Measurements from ENCODE around the gene CERS4.

Gene CERS4

GRCh38 chr19:8308891-8309291, 99.7 kb downstream of the CERS4 start:
- no peak for DNase-seq
- Histone ChIP-seq H3K4me2 (ENCODE audit: low read depth, low read length) (peak overlapping the region; percentile 94), H3K4me3 (ENCODE audit: low read length) (peak overlapping the region; percentile 83), H3K9ac (ENCODE audit: low read length) (no peak overlapping the region), H3K27ac (ENCODE audit: low read length) (no peak overlapping the region), H4K20me1 (ENCODE audit: insufficient read depth, low read length) (no peaks in the 10 kb centered on the region), H3K9me3 (replicated peaks; ENCODE audit: insufficient read depth, low read length) (no peaks in the 10 kb centered on the region), H3K27me3 (replicated peaks; ENCODE audit: insufficient read depth, low read length) (no peaks in the 10 kb centered on the region), H3K79me2 (ENCODE audit: low read length) (peaks cover 47% of the 10 kb centered on the region), H3F3A (ENCODE audit: insufficient read depth, low read length) (peaks cover 3% of the 10 kb centered on the region; the same call in 1 of the 2 replicates), H3K9me2 (replicated peaks; ENCODE audit: insufficient read depth, low read length) (no peaks in the 10 kb centered on the region), H2AFZ (ENCODE audit: low read length) (no peak overlapping the region), H3K36me3 (replicated peaks; ENCODE audit: insufficient read depth, low read length) (peaks cover 8% of the 10 kb centered on the region), H3K4me1 (ENCODE audit: low read length) (peaks cover 6% of the 10 kb centered on the region)
- TF ChIP-seq EZH2phosphoT487 (IDR thresholded peaks at IDR 0.05; ENCODE audit: low read length) (no peak), EZH2 (optimal IDR thresholded peaks at IDR 0.05; ENCODE audit: low read depth, low read length) (no peak)
- TF ChIP-seq, protein P1, sequence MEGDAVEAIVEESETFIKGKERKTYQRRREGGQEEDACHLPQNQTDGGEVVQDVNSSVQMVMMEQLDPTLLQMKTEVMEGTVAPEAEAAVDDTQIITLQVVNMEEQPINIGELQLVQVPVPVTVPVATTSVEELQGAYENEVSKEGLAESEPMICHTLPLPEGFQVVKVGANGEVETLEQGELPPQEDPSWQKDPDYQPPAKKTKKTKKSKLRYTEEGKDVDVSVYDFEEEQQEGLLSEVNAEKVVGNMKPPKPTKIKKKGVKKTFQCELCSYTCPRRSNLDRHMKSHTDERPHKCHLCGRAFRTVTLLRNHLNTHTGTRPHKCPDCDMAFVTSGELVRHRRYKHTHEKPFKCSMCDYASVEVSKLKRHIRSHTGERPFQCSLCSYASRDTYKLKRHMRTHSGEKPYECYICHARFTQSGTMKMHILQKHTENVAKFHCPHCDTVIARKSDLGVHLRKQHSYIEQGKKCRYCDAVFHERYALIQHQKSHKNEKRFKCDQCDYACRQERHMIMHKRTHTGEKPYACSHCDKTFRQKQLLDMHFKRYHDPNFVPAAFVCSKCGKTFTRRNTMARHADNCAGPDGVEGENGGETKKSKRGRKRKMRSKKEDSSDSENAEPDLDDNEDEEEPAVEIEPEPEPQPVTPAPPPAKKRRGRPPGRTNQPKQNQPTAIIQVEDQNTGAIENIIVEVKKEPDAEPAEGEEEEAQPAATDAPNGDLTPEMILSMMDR (IDR thresholded peaks at IDR 0.05; ENCODE audit: low read length): no peak

DNA sequence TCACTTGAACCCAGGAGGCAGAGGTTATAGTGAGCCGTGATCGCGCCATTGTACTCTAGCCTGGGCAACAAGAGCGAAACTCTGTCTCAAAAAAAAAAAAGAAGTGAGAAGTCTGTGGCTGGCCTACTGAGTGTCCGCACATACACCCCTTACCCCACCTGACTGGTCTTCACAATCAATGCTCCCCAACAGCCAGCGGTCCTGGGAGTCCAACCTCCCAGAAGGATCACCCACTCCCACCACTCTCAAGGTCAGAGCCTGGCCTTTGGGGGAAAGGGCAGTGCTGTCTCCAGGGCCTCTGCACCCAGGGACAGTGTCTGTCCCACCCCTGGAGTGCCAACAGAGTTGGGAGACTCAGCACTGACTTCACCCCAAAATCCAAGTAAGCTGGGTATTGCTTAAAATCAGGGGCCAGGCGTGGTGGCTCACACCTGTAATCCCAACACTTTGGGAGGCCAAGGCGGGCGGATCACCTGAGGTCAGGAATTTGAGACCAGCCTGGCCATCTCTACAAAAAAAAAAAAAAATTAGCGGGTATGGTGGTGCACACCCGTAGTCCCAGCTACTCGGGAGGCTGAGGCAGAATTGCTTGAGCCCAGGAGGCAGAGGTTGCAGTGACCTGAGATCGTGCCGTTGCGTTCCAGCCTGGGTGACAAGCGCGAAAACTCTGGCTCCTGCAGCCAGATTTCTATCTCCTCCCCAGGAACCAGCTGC, 101.3 kb downstream of the CERS4 start:
- H3K27me3 ChIP-seq (replicated peaks; ENCODE audit: insufficient read depth, low read length): no peaks in the 10 kb centered on the region
- H4K20me1 ChIP-seq (ENCODE audit: insufficient read depth, low read length): no peaks in the 10 kb centered on the region
- TF ChIP-seq EZH2phosphoT487 (IDR thresholded peaks at IDR 0.05; ENCODE audit: low read length) (no peak), EZH2 (optimal IDR thresholded peaks at IDR 0.05; ENCODE audit: low read depth, low read length) (no peak)
- TF ChIP-seq, protein P1 (IDR thresholded peaks at IDR 0.05; ENCODE audit: low read length): no peak
- H3K27ac ChIP-seq (ENCODE audit: low read length): no peak overlapping the region
- no peaks in the 10 kb centered on the region for H3K9me3 ChIP-seq (replicated peaks; ENCODE audit: insufficient read depth, low read length)
- H3K36me3 ChIP-seq (replicated peaks; ENCODE audit: insufficient read depth, low read length): no peaks in the 10 kb centered on the region
- H3K4me2 ChIP-seq (ENCODE audit: low read depth, low read length): no peak overlapping the region
- H3K4me1 ChIP-seq (ENCODE audit: low read length): peaks cover 6% of the 10 kb centered on the region
- H3K79me2 ChIP-seq (ENCODE audit: low read length): peaks cover 31% of the 10 kb centered on the region
- DNase-seq: no peak
- peaks cover 3% of the 10 kb centered on the region; the same call in 1 of the 2 replicates for H3F3A ChIP-seq (ENCODE audit: insufficient read depth, low read length)
- H2AFZ ChIP-seq (ENCODE audit: low read length): no peak overlapping the region
- H3K9me2 ChIP-seq (replicated peaks; ENCODE audit: insufficient read depth, low read length): no peaks in the 10 kb centered on the region
- H3K4me3 ChIP-seq (ENCODE audit: low read length): no peak overlapping the region
- H3K9ac ChIP-seq (ENCODE audit: low read length): no peak overlapping the region

GRCh38 chr19:8311461-8312260, 102.5 kb downstream of the CERS4 start:
- no peak overlapping the region for H3K4me3 ChIP-seq (ENCODE audit: low read length)
- no peaks in the 10 kb centered on the region for H3K9me3 ChIP-seq (replicated peaks; ENCODE audit: insufficient read depth, low read length)
- peaks cover 3% of the 10 kb centered on the region for H3K4me1 ChIP-seq (ENCODE audit: low read length)
- H3K79me2 ChIP-seq (ENCODE audit: low read length): peaks cover 20% of the 10 kb centered on the region
- peaks cover 3% of the 10 kb centered on the region; the same call in 1 of the 2 replicates for H3F3A ChIP-seq (ENCODE audit: insufficient read depth, low read length)
- H3K27me3 ChIP-seq (replicated peaks; ENCODE audit: insufficient read depth, low read length): no peaks in the 10 kb centered on the region
- TF ChIP-seq, protein P1 (IDR thresholded peaks at IDR 0.05; ENCODE audit: low read length): no peak
- no peak for TF ChIP-seq EZH2 (optimal IDR thresholded peaks at IDR 0.05; ENCODE audit: low read depth, low read length)
- TF ChIP-seq EZH2phosphoT487 (IDR thresholded peaks at IDR 0.05; ENCODE audit: low read length): no peak
- H3K9ac ChIP-seq (ENCODE audit: low read length): no peak overlapping the region
- no peaks in the 10 kb centered on the region for H3K9me2 ChIP-seq (replicated peaks; ENCODE audit: insufficient read depth, low read length)
- DNase-seq: no peak
- H4K20me1 ChIP-seq (ENCODE audit: insufficient read depth, low read length): no peaks in the 10 kb centered on the region
- H2AFZ ChIP-seq (ENCODE audit: low read length): no peak overlapping the region
- H3K27ac ChIP-seq (ENCODE audit: low read length): no peak overlapping the region
- H3K4me2 ChIP-seq (ENCODE audit: low read depth, low read length): no peak overlapping the region
- no peaks in the 10 kb centered on the region for H3K36me3 ChIP-seq (replicated peaks; ENCODE audit: insufficient read depth, low read length)

All from MM.1S (cell line).